ENCODE results near the gene IRAK1. TPM values are rescaled to one million over a fixed set of nuclear protein-coding genes. Genes with fewer than 3 reads are reported as not detected.

IRAK1 gene
- total RNA-seq, 2 experiments from 2014 or later = 61.2 to 67.4 TPM

DNA sequence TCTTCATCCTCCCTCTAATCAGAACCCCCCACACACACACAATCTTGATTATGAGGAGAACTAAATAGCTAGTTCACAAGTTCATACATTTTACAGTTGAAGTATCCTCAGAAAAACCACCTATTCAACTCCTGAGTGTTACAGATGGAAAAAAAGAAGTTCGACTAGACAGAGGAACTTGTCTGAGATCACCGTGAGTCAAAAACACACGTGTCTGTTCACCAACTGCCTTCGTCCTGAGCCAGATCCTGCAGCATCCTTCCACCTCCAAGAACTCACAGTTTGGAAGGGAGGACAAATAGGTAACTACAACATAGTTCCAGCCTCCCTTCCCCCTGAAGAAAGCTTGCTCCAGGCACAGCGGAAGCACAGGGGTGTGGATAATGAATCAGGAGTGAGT is 19.0 kb upstream of the IRAK1 start:
- no peak overlapping the region for H3K27ac ChIP-seq (ENCODE audit: low read depth in 1 of 2, low read length in 2 of 2)
- peaks cover 32% of the 10 kb centered on the region for H3K4me1 Mint-ChIP-seq (ENCODE audit: low read depth)
- intact Hi-C loops (cut with DNase I, micrococcal nuclease) = no loop called here
- H3K4me1 ChIP-seq (ENCODE audit: insufficient read depth, low read length) = peaks cover 34% of the 10 kb centered on the region
- POLR2A ChIA-PET = no interaction called here
- H3K27ac Mint-ChIP-seq = no peak overlapping the region
- H3K27me3 Mint-ChIP-seq = no peaks in the 10 kb centered on the region
- TF ChIP-seq, protein P1, sequence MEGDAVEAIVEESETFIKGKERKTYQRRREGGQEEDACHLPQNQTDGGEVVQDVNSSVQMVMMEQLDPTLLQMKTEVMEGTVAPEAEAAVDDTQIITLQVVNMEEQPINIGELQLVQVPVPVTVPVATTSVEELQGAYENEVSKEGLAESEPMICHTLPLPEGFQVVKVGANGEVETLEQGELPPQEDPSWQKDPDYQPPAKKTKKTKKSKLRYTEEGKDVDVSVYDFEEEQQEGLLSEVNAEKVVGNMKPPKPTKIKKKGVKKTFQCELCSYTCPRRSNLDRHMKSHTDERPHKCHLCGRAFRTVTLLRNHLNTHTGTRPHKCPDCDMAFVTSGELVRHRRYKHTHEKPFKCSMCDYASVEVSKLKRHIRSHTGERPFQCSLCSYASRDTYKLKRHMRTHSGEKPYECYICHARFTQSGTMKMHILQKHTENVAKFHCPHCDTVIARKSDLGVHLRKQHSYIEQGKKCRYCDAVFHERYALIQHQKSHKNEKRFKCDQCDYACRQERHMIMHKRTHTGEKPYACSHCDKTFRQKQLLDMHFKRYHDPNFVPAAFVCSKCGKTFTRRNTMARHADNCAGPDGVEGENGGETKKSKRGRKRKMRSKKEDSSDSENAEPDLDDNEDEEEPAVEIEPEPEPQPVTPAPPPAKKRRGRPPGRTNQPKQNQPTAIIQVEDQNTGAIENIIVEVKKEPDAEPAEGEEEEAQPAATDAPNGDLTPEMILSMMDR (IDR thresholded peaks at IDR 0.05) = no peak
- CTCF ChIA-PET = no interaction called here
- H3K36me3 ChIP-seq (ENCODE audit: insufficient read depth, low read length) = peaks cover 19% of the 10 kb centered on the region
- ATAC-seq (ENCODE audit: poor library complexity) (no peak), DNase-seq (no peak)
- H3K4me3 ChIP-seq (ENCODE audit: low read length) = no peak overlapping the region
- H3K36me3 Mint-ChIP-seq (ENCODE audit: low read depth) = peaks cover 50% of the 10 kb centered on the region
- H3K9me3 Mint-ChIP-seq = no peaks in the 10 kb centered on the region
- no peaks in the 10 kb centered on the region for H3K9me3 ChIP-seq (ENCODE audit: control insufficient read depth in 1 of 2, insufficient read depth in 1 of 2, low read length in 2 of 2)
- no peak overlapping the region for H3K4me3 Mint-ChIP-seq
- H3K27me3 ChIP-seq (ENCODE audit: control insufficient read depth in 1 of 2, insufficient read depth in 2 of 2, low read length in 2 of 2) = no peaks in the 10 kb centered on the region

DNA sequence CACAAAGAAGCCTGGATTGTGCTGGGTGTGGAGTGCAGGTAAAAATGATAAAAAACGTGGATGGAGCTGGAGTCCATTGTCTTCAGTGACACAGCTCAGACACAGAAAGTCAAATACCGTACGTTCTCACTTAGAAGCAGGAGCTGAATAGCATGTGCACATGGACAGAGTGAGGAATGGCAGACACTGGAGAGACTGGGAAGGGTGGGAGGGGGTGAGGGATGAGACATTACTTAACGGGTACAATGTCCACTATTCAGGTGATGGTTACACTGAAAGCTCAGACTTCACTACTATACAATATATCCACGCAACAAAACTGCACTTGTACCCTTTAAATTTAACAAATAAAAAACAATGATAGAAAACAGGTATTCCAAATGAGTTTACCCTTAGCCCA is 18.1 kb upstream of the IRAK1 start:
- Histone ChIP-seq H3K4me3 (ENCODE audit: low read length) (no peak overlapping the region), H3K27me3 (ENCODE audit: control insufficient read depth in 1 of 2, insufficient read depth in 2 of 2, low read length in 2 of 2) (no peaks in the 10 kb centered on the region), H3K4me1 (ENCODE audit: insufficient read depth, low read length) (peaks cover 34% of the 10 kb centered on the region), H3K9me3 (ENCODE audit: control insufficient read depth in 1 of 2, insufficient read depth in 1 of 2, low read length in 2 of 2) (no peaks in the 10 kb centered on the region), H3K27ac (ENCODE audit: low read depth in 1 of 2, low read length in 2 of 2) (no peak overlapping the region), H3K36me3 (ENCODE audit: insufficient read depth, low read length) (peaks cover 15% of the 10 kb centered on the region)
- intact Hi-C loops (cut with DNase I, micrococcal nuclease) = no loop called here
- H3K27me3 Mint-ChIP-seq = no peaks in the 10 kb centered on the region
- H3K27ac Mint-ChIP-seq = peak overlapping the region; percentile 33
- CTCF ChIA-PET = interaction anchor here (0.7 kb wide), 1 partner anchor 361 kb away, joined by 3 read pairs; no protein-coding TSS in a partner anchor
- ATAC-seq (ENCODE audit: poor library complexity) (no peak), DNase-seq (no peak)
- H3K9me3 Mint-ChIP-seq = no peaks in the 10 kb centered on the region
- H3K4me3 Mint-ChIP-seq = no peak overlapping the region
- H3K4me1 Mint-ChIP-seq (ENCODE audit: low read depth) = peaks cover 32% of the 10 kb centered on the region
- POLR2A ChIA-PET = no interaction called here
- peaks cover 53% of the 10 kb centered on the region for H3K36me3 Mint-ChIP-seq (ENCODE audit: low read depth)
- TF ChIP-seq, protein P1 (IDR thresholded peaks at IDR 0.05) = no peak

DNA sequence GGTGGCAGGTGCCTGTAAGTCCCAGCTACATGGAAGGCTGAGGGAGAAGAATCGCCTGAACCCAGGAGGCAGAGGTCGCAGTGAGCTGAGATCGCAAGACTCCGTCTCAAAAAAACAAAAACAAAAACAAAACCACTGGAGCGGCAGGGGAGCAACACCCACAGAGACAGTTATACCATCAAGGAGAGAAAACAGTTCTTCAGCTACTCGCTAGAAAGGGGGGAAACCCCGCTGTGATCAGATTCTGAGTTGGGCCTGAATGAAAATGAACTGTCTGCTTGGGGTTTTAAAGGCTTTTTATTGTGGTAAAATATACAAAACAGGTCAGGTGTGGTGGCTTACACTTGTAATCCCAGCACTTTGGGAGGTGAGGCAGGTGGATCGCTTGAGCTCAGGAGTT is 16.8 kb upstream of the IRAK1 start:
- H3K36me3 Mint-ChIP-seq (ENCODE audit: low read depth) = peaks cover 59% of the 10 kb centered on the region
- DNase-seq (peak in 3 of 14 experiments; percentile 0 to 70 (median 59)), ATAC-seq (ENCODE audit: poor library complexity) (peak; percentile 73)
- H3K4me3 Mint-ChIP-seq = no peak overlapping the region
- no peaks in the 10 kb centered on the region for H3K27me3 ChIP-seq (ENCODE audit: control insufficient read depth in 1 of 2, insufficient read depth in 2 of 2, low read length in 2 of 2)
- no peak overlapping the region for H3K4me3 ChIP-seq (ENCODE audit: low read length)
- no peak overlapping the region for H3K27ac ChIP-seq (ENCODE audit: low read depth in 1 of 2, low read length in 2 of 2)
- peaks cover 32% of the 10 kb centered on the region for H3K4me1 ChIP-seq (ENCODE audit: insufficient read depth, low read length)
- peaks cover 28% of the 10 kb centered on the region for H3K4me1 Mint-ChIP-seq (ENCODE audit: low read depth)
- H3K9me3 ChIP-seq (ENCODE audit: control insufficient read depth in 1 of 2, insufficient read depth in 1 of 2, low read length in 2 of 2) = no peaks in the 10 kb centered on the region
- TF ChIP-seq, protein P1 (IDR thresholded peaks at IDR 0.05) = no peak
- no peaks in the 10 kb centered on the region for H3K27me3 Mint-ChIP-seq
- intact Hi-C loops (cut with DNase I, micrococcal nuclease) = no loop called here
- peaks cover 25% of the 10 kb centered on the region for H3K36me3 ChIP-seq (ENCODE audit: insufficient read depth, low read length)
- H3K27ac Mint-ChIP-seq = peak overlapping the region; percentile 73
- ChIA-PET CTCF (no interaction called here), POLR2A (no interaction called here)
- H3K9me3 Mint-ChIP-seq = no peaks in the 10 kb centered on the region
